Lower lobe of right lung (tissue), 2 donors: ENCODE results near the gene GSC2. TPM values are rescaled to one million over a fixed set of nuclear protein-coding genes. Genes with fewer than 3 reads are reported as not detected.

Source experiments
- ATAC-seq, 2 donors: fragments of 200-7000 bp; cut with Tn5 transposase; one replicate each; pipeline ENCODE4 v1.9.1; 2020 to 2022; ENCODE audit warnings: mild to moderate bottlenecking in 2 of 2, moderate library complexity in 2 of 2
- DNase-seq: peaks from one replicate; pipeline ENCODE4 v3.0.0-alpha.2; 2020
- H3K27ac ChIP-seq: fragments of 200-600 bp; one replicate; pipeline ENCODE4 v1.8.0; 2022
- H3K27me3 ChIP-seq: fragments of 200-600 bp; one replicate; pipeline ENCODE4 v1.8.0; 2022; ENCODE audit warnings: low read depth
- H3K36me3 ChIP-seq: fragments of 200-600 bp; one replicate; pipeline ENCODE4 v1.8.0; 2022; ENCODE audit warnings: mild to moderate bottlenecking
- H3K4me1 ChIP-seq: fragments of 200-600 bp; one replicate; pipeline ENCODE4 v1.8.0; 2022
- H3K4me3 ChIP-seq: fragments of 200-600 bp; one replicate; pipeline ENCODE4 v1.8.0; 2022; ENCODE audit warnings: mild to moderate bottlenecking
- H3K9me3 ChIP-seq: fragments of 200-600 bp; one replicate; pipeline ENCODE4 v1.8.0; 2022
- CTCF ChIP-seq: fragments of 200-600 bp; IDR thresholded peaks from one replicate; pipeline ENCODE4 v1.8.0; 2022; ENCODE audit warnings: antibody characterized with exemption, mild to moderate bottlenecking
- intact Hi-C: fragments of 100-400 bp; cut with DNase I; formaldehyde crosslinking; loops from one replicate; pipeline ENCODE4 v1.11.0; 2022
- total RNA-seq: library from RNA; stranded (reverse); fragmentation: NEBNext Ultra II Directional; extraction: Animal tissue kit (Norgen Biotek cat#: 25700); gene quantifications from one replicate; pipeline ENCODE4 v1.2.1, GENCODE V29; 2021
- donor health status: DM: no; HTN: yes; CAD: no; lungs with severe emphysema.

GSC2 gene
- total RNA-seq, 1 donor from 2014 or later = not detected

- no peak overlapping the region for H3K4me3 ChIP-seq
- no peaks in the 10 kb centered on the region for H3K4me1 ChIP-seq
- no peaks in the 10 kb centered on the region for H3K9me3 ChIP-seq
- ATAC-seq (no peak), DNase-seq (no peak)
- no peaks in the 10 kb centered on the region for H3K27me3 ChIP-seq
- no peak for TF ChIP-seq CTCF
- peaks cover 9% of the 10 kb centered on the region for H3K36me3 ChIP-seq
- intact Hi-C loops = no loop called here
- H3K27ac ChIP-seq = no peak overlapping the region
These were observed 44.9 kb upstream of the GSC2 start for GRCh38 chr22:19194766-19195536.

GRCh38 chr22:19193879-19194278 lies 43.8 kb upstream of the GSC2 start:
- no peak for TF ChIP-seq CTCF
- no peak overlapping the region for H3K27ac ChIP-seq
- H3K36me3 ChIP-seq = peaks cover 4% of the 10 kb centered on the region
- no peaks in the 10 kb centered on the region for H3K4me1 ChIP-seq
- H3K9me3 ChIP-seq = no peaks in the 10 kb centered on the region
- no peaks in the 10 kb centered on the region for H3K27me3 ChIP-seq
- ATAC-seq (no peak), DNase-seq (no peak)
- intact Hi-C loops = no loop called here
- H3K4me3 ChIP-seq = no peak overlapping the region

- intact Hi-C loops = no loop called here
- Histone ChIP-seq H3K4me1 (no peaks in the 10 kb centered on the region), H3K9me3 (no peaks in the 10 kb centered on the region), H3K27me3 (no peaks in the 10 kb centered on the region), H3K36me3 (no peaks in the 10 kb centered on the region), H3K27ac (no peak overlapping the region), H3K4me3 (no peak overlapping the region)
- no peak for DNase-seq
- no peak for ATAC-seq
- TF ChIP-seq CTCF = no peak
These were observed 37.8 kb upstream of the GSC2 start for GRCh38 chr22:19187716-19188563.

GRCh38 chr22:19184276-19184997 lies 34.3 kb upstream of the GSC2 start:
- Histone ChIP-seq H3K4me3 (no peak overlapping the region), H3K27me3 (no peaks in the 10 kb centered on the region), H3K36me3 (no peaks in the 10 kb centered on the region), H3K9me3 (no peaks in the 10 kb centered on the region), H3K27ac (no peak overlapping the region), H3K4me1 (peaks cover 6% of the 10 kb centered on the region)
- intact Hi-C loops = no loop called here
- no peak for DNase-seq
- TF ChIP-seq CTCF = no peak
- ATAC-seq = no peak

GRCh38 chr22:19183216-19183615 lies 33.1 kb upstream of the GSC2 start:
- intact Hi-C loops = no loop called here
- H3K27me3 ChIP-seq = no peaks in the 10 kb centered on the region
- H3K36me3 ChIP-seq = no peaks in the 10 kb centered on the region
- H3K4me3 ChIP-seq = no peak overlapping the region
- H3K9me3 ChIP-seq = no peaks in the 10 kb centered on the region
- H3K4me1 ChIP-seq = peaks cover 6% of the 10 kb centered on the region
- DNase-seq = no peak
- no peak for TF ChIP-seq CTCF
- ATAC-seq = no peak
- no peak overlapping the region for H3K27ac ChIP-seq
